Endothelial cell (in vitro differentiated cells): Measurements from ENCODE around the gene PCGF1. TPM values are rescaled to one million over a fixed set of nuclear protein-coding genes. Genes with fewer than 3 reads are reported as not detected.

Experiments
- DNase-seq: peaks from one replicate; pipeline ENCODE4 v3.0.0; 2021; ENCODE audit warnings: low spot score
- H3K27ac Mint-ChIP-seq: one replicate; pipeline ENCODE4 v1.8.0; 2021; ENCODE audit warnings: mixed read lengths, inconsistent platforms; ENCODE audit not compliant: unreplicated experiment
- H3K27me3 Mint-ChIP-seq: one replicate; pipeline ENCODE4 v1.8.0; 2021; ENCODE audit warnings: mild to moderate bottlenecking, moderate library complexity, mixed read lengths, inconsistent platforms; ENCODE audit not compliant: unreplicated experiment
- H3K36me3 Mint-ChIP-seq: one replicate; pipeline ENCODE4 v1.8.0; 2021; ENCODE audit warnings: mild to moderate bottlenecking, low read depth, mixed read lengths, inconsistent platforms; ENCODE audit not compliant: unreplicated experiment
- H3K4me1 Mint-ChIP-seq: one replicate; pipeline ENCODE4 v1.8.0; 2021; ENCODE audit warnings: mild to moderate bottlenecking, mixed read lengths, inconsistent platforms; ENCODE audit not compliant: unreplicated experiment
- H3K4me3 Mint-ChIP-seq: one replicate; pipeline ENCODE4 v1.8.0; 2021; ENCODE audit warnings: mild to moderate bottlenecking, mixed read lengths, inconsistent platforms; ENCODE audit not compliant: unreplicated experiment
- H3K9me3 Mint-ChIP-seq: one replicate; pipeline ENCODE4 v1.8.0; 2021; ENCODE audit warnings: mixed read lengths, inconsistent platforms; ENCODE audit not compliant: unreplicated experiment
- CTCF ChIP-seq: fragments of 200-600 bp; sonication (generic); IDR thresholded peaks from one replicate; pipeline ENCODE4 v1.5.0; 2021; ENCODE audit warnings: antibody characterized with exemption; ENCODE audit not compliant: unreplicated experiment
- total RNA-seq: library from RNA; stranded (reverse); fragmentation: NEBNext Ultra II Directional; extraction: Animal tissue kit (Norgen Biotek cat#: 25700); gene quantifications from one replicate; pipeline ENCODE4 v1.2.1, GENCODE V29; 2021; ENCODE audit not compliant: unreplicated experiment

Gene PCGF1
- total RNA-seq, 1 donor from 2014 or later = 13.5 TPM

DNA sequence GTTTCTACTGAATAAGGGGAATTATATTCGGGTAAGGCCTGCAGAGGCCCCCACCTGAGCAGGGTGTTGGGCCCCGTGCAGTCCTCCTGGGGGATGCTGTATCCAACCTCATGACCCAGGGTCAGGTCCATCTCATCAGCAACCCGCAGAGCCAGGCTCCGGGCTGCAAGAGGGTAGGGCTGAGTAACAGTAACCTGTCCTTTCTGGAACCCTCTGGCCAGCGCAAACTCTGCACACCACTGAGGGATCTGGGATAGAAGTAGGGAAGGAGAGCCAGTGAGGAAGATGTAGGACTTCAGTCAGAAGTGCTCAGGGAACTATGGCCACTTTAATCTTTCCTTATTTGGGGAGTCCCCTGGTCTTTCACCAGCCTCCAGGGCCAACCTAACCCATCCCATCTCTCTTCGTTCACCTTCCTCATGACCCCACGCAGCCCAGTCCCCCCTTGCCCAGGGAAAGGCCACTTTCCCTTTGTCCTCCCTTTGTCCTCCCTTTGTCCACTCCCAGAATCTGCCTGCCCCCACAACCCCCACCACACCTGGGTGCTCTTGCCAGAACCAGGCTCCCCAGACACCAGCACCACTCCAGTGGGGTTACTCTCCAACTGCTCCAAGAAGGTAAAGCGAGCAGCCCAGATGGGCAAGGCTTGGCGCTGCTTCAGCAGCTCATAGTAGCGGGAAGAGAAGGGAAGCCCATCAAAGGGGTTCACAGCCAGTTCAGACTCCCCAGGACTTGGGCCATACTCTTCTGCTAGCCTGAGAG is 17.6 kb upstream of the PCGF1 start:
- H3K27me3 Mint-ChIP-seq = peaks cover 11% of the 10 kb centered on the region
- TF ChIP-seq CTCF = no peak
- peaks cover 30% of the 10 kb centered on the region for H3K36me3 Mint-ChIP-seq
- DNase-seq = no peak
- H3K4me3 Mint-ChIP-seq = peak overlapping the region; percentile 62
- peaks cover 21% of the 10 kb centered on the region for H3K4me1 Mint-ChIP-seq
- no peaks in the 10 kb centered on the region for H3K9me3 Mint-ChIP-seq
- peak overlapping the region; percentile 30 for H3K27ac Mint-ChIP-seq

GRCh38 chr2:74524005-74524404 is 16.5 kb upstream of the PCGF1 start:
- H3K4me3 Mint-ChIP-seq = no peak overlapping the region
- TF ChIP-seq CTCF = no peak
- H3K9me3 Mint-ChIP-seq = no peaks in the 10 kb centered on the region

GRCh38 chr2:74522516-74522915 is 15.0 kb upstream of the PCGF1 start:
- Mint-ChIP-seq H3K4me1 (peaks cover 10% of the 10 kb centered on the region), H3K36me3 (peaks cover 24% of the 10 kb centered on the region), H3K9me3 (no peaks in the 10 kb centered on the region), H3K4me3 (no peak overlapping the region), H3K27me3 (peaks cover 15% of the 10 kb centered on the region), H3K27ac (no peak overlapping the region)
- DNase-seq = no peak
- no peak for TF ChIP-seq CTCF

More at GRCh38 chr2:74524005-74524404, 16.5 kb upstream of the PCGF1 start:
- peaks cover 19% of the 10 kb centered on the region for H3K4me1 Mint-ChIP-seq
- peaks cover 17% of the 10 kb centered on the region for H3K27me3 Mint-ChIP-seq
- no peak for DNase-seq
- no peak overlapping the region for H3K27ac Mint-ChIP-seq
- peaks cover 30% of the 10 kb centered on the region for H3K36me3 Mint-ChIP-seq

DNA sequence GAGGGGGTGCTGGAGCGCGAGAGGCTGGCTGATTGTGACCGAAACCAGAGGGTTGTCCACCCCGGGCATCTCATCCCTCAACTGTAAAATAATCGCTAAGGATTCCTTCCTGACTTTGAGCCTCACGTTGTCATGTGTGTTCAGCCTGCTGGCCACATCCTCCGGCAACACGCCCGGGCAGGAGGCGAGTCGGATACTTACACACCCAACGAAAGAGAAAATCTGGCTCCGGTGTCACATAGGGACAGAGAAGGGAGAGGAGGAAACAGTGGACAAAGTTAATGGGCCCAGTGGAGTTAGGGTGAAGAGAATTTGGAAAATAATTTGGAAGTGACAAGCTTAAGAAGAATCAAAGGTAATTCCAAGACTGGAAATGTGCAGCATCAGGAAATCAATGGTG is 9.2 kb upstream of the PCGF1 start:
- H3K9me3 Mint-ChIP-seq = peaks cover 5% of the 10 kb centered on the region
- no peak for DNase-seq
- no peak for TF ChIP-seq CTCF
- H3K27me3 Mint-ChIP-seq = peaks cover 40% of the 10 kb centered on the region
- H3K4me3 Mint-ChIP-seq = peak overlapping the region; percentile 62
- H3K27ac Mint-ChIP-seq = no peak overlapping the region
- H3K4me1 Mint-ChIP-seq = peaks cover 15% of the 10 kb centered on the region
- peaks cover 16% of the 10 kb centered on the region for H3K36me3 Mint-ChIP-seq

DNA sequence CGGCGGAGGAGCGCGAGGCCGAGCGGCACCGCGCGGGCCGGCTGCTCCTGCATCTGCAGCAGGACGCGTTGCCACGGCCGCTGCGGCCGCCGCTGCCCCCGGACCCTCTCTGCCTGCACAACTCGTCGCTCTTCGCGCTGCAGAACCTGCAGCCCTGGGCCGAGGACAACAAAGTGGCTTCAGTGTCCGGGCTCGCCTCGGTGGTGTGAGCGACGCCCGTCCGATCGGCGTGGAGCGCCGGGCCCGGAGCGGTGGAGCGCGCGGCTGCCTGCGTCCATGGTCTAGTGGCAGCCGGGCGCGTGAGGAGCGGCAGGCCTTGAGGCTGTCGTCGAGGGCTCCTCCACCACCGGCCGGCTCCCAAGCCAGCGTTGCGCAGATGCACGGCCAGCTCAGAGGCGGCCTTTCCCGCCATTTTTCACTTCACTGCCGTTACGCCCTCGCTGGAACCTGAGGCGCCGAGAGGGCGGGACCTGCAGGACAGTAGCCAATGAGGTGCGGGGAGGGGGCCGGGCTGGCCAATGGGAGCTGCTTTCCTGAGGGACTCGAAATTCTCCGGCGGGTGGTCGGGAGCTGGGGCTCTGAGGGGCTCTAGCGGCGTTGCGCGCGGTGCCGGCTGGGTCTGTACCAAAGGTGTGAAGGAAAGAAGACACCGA is 8.6 kb upstream of the PCGF1 start:
- peaks cover 16% of the 10 kb centered on the region for H3K36me3 Mint-ChIP-seq
- TF ChIP-seq CTCF = no peak
- H3K9me3 Mint-ChIP-seq = peaks cover 5% of the 10 kb centered on the region
- DNase-seq = peak; percentile 74
- H3K27me3 Mint-ChIP-seq = peaks cover 41% of the 10 kb centered on the region
- H3K4me3 Mint-ChIP-seq = peak overlapping the region; percentile 62
- peaks cover 15% of the 10 kb centered on the region for H3K4me1 Mint-ChIP-seq
- no peak overlapping the region for H3K27ac Mint-ChIP-seq
